Measurements from ENCODE around the gene HDAC2. TPM values are rescaled to one million over a fixed set of nuclear protein-coding genes. Genes with fewer than 3 reads are reported as not detected.

HDAC2 gene
- total and polyA plus RNA-seq, 10 donors, result 42.7 to 62.7 (median 53.1) TPM

DNA sequence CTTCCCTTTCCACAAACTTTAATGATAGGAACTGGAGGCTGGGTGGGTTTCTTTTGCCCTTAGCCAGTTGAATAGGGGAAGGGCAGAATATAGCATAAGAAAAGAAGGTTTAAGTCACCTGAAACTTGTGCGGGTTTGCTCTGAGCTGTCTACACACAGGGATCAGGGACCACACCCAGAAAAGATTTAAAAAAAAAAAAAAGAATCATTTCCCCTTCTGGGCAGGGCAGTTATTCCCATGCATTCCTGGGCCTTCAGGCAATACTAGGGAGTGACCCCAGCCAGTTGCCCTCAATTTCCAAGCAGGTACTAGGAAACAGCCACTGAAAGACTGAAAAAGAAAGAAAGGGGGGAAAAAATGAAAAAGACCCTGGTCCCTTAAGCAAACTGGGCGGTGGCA, 39.6 kb upstream of the HDAC2 start:
- H3K4me1 ChIP-seq, result peaks cover 0 to 7% (median 0%) of the 10 kb centered on the region in 6 donors
- TF ChIP-seq POLR2A (IDR thresholded peaks at IDR 0.05) (no peak), POLR2AphosphoS5 (IDR thresholded peaks at IDR 0.05) (no peak)
- TF ChIP-seq, protein P1, sequence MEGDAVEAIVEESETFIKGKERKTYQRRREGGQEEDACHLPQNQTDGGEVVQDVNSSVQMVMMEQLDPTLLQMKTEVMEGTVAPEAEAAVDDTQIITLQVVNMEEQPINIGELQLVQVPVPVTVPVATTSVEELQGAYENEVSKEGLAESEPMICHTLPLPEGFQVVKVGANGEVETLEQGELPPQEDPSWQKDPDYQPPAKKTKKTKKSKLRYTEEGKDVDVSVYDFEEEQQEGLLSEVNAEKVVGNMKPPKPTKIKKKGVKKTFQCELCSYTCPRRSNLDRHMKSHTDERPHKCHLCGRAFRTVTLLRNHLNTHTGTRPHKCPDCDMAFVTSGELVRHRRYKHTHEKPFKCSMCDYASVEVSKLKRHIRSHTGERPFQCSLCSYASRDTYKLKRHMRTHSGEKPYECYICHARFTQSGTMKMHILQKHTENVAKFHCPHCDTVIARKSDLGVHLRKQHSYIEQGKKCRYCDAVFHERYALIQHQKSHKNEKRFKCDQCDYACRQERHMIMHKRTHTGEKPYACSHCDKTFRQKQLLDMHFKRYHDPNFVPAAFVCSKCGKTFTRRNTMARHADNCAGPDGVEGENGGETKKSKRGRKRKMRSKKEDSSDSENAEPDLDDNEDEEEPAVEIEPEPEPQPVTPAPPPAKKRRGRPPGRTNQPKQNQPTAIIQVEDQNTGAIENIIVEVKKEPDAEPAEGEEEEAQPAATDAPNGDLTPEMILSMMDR (IDR thresholded peaks at IDR 0.05 in 8 of 11, conservative IDR thresholded peaks at IDR 0.05 in 3 of 11), result no peak
- intact Hi-C loops (cut with DNase I; ENCODE audit: low total_unique reads), result no loop called here

DNA sequence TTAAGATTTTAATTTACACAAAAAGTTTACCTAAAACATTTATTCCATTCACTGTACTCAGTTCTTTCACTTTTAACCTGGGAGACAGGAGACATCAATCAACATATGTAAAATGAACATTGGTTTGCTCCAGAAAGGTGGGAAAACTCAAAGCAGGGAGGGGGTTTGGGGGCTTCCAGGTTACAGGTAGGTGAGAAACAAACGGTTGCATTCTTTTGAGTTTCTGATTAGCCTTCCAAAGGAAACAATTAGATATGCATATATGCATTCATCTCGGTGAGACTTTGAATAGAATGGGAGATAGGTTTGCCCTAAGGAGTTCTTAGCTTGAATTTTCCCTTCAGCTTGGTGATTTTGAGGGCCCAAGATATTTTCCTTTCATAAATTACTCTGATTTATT, 38.2 kb upstream of the HDAC2 start:
- H3K36me3 ChIP-seq, result no peaks in the 10 kb centered on the region
- no peak overlapping the region for H3K4me3 ChIP-seq
- DNase-seq, result no peak
- peaks cover 0 to 5% (median 0%) of the 10 kb centered on the region in 7 donors for H3K27me3 ChIP-seq (replicated peaks in 1 of 7)
- intact Hi-C loops (cut with DNase I; ENCODE audit: low total_unique reads), result no loop called here
- WGBS, 5 donors, result 70 to 83% (median 81%) methylated on average over 2 of the region's 2 CpGs
- TF ChIP-seq POLR2A (IDR thresholded peaks at IDR 0.05) (no peak), POLR2AphosphoS5 (IDR thresholded peaks at IDR 0.05) (no peak)
- TF ChIP-seq, protein P1 (IDR thresholded peaks at IDR 0.05 in 8 of 11, conservative IDR thresholded peaks at IDR 0.05 in 3 of 11), result no peak
- H3K9me3 ChIP-seq, result peaks cover 0 to 4% (median 0%) of the 10 kb centered on the region in 8 donors
- no peak overlapping the region for H3K27ac ChIP-seq
- H3K4me1 ChIP-seq, result peaks cover 0 to 7% (median 0%) of the 10 kb centered on the region in 6 donors

More for the DNA sequence above, 39.6 kb upstream of the HDAC2 start:
- no peak for DNase-seq
- Histone ChIP-seq H3K36me3 (no peaks in the 10 kb centered on the region), H3K27ac (no peak overlapping the region), H3K27me3 (replicated peaks in 1 of 7) (peaks cover 0 to 5% (median 0%) of the 10 kb centered on the region in 7 donors), H3K4me3 (no peak overlapping the region), H3K9me3 (no peaks in the 10 kb centered on the region)
- WGBS, 5 donors, result 84 to 93% (median 91%) methylated on average over 2 of the region's 2 CpGs

DNA sequence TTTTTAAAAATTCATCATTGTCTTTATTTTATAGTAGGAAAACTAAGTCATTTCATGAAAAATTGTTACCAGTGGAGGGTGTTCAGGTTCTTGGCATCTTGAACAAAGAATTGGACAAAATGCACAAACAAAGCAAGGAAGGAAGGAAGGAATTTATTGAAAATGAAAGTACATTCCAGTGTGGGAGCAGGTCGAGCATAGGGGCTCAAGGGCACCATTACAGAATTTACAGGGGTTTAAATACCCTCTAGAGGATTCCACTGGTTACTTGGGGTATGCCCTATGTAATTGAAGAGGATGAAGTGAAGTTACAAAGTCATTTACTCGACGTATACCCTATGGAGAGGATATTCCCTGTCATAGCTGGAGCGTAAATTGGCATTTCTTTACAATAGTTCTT, 37.4 kb upstream of the HDAC2 start:
- Histone ChIP-seq H3K4me1 (peaks cover 0 to 7% (median 0%) of the 10 kb centered on the region in 6 donors), H3K4me3 (no peak overlapping the region), H3K27ac (no peak overlapping the region), H3K36me3 (no peaks in the 10 kb centered on the region), H3K27me3 (replicated peaks in 1 of 7) (peaks cover 0 to 5% (median 0%) of the 10 kb centered on the region in 7 donors), H3K9me3 (peaks cover 0 to 4% (median 0%) of the 10 kb centered on the region in 8 donors)
- TF ChIP-seq, protein P1 (IDR thresholded peaks at IDR 0.05 in 8 of 11, conservative IDR thresholded peaks at IDR 0.05 in 3 of 11), result no peak
- TF ChIP-seq POLR2A (IDR thresholded peaks at IDR 0.05) (no peak), POLR2AphosphoS5 (IDR thresholded peaks at IDR 0.05) (no peak)
- WGBS, 5 donors, result 56 to 76% (median 71%) methylated on average over 4 of the region's 4 CpGs
- intact Hi-C loops (cut with DNase I; ENCODE audit: low total_unique reads), result no loop called here
- DNase-seq, result no peak

DNA sequence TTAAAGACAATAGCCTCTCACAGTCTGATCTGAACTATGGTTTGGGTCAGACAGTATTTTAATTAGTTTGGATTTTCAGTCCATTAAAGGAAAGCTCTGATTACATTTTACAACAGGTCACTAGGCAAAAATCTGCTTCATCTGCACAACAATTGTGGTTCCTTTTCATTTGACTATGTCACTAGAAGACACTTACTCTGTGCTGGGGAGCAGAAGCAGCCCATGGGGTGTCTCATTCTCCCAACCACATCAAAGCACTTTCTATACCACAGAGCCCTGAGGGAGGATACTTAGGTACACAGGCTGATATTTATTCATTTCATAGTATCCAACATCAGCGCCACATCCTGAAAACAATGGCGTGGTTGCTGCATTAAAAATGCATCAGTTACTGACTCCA, 36.6 kb upstream of the HDAC2 start:
- Histone ChIP-seq H3K27me3 (replicated peaks in 1 of 7) (peaks cover 0 to 5% (median 0%) of the 10 kb centered on the region in 7 donors), H3K4me3 (no peak overlapping the region), H3K4me1 (peaks cover 0 to 7% (median 0%) of the 10 kb centered on the region in 6 donors), H3K36me3 (no peaks in the 10 kb centered on the region), H3K27ac (no peak overlapping the region), H3K9me3 (peaks cover 0 to 4% (median 0%) of the 10 kb centered on the region in 8 donors)
- 71 to 85% (median 81%) methylated on average over 2 of the region's 2 CpGs for WGBS, 5 donors
- intact Hi-C loops (cut with DNase I; ENCODE audit: low total_unique reads), result no loop called here
- TF ChIP-seq, protein P1 (IDR thresholded peaks at IDR 0.05 in 8 of 11, conservative IDR thresholded peaks at IDR 0.05 in 3 of 11), result no peak
- TF ChIP-seq POLR2AphosphoS5 (IDR thresholded peaks at IDR 0.05) (no peak), POLR2A (IDR thresholded peaks at IDR 0.05) (no peak)
- no peak for DNase-seq

Measured in spleen (tissue), 11 donors.